ENCODE measurements around the gene HNRNPK. TPM values are rescaled to one million over a fixed set of nuclear protein-coding genes. Genes with fewer than 3 reads are reported as not detected.
A peak's percentile ranks its signal among the peaks of the same experiment; 100 is the strongest.

The HNRNPK gene
- total RNA-seq, 1 donor = 514 TPM

DNA sequence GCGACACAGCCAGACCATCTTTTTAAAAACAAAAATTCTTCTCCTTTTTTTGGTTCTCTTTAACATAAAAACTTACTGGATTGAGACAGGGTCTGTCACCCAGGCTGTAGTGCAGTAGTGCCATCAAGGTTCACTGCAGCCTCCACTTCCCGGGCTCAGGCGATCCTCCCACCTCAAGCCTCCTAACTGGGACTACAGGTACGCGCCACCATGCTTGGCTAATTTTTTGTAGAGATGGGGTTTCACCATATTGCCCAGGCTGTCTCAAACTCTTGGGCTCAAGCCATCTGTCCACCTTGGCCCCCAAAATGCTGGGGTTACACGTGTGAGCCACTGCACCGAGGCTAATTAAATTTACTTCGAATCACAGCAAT is 13.8 kb downstream of the HNRNPK start:
- H3K79me2 ChIP-seq (ENCODE audit: insufficient read depth, low read length) = peaks cover 5% of the 10 kb centered on the region
- no peak for DNase-seq (ENCODE audit: insufficient read length, low spot score, missing footprints)
- H2AFZ ChIP-seq (ENCODE audit: low read length) = no peak overlapping the region
- no peaks in the 10 kb centered on the region for H3K27me3 ChIP-seq (ENCODE audit: insufficient read depth, low read length)
- no peak overlapping the region for H3K4me3 ChIP-seq (ENCODE audit: insufficient read depth, low read length)
- H3K36me3 ChIP-seq (ENCODE audit: insufficient read depth, low read length) = peaks cover 51% of the 10 kb centered on the region
- no peaks in the 10 kb centered on the region for H3K9me3 ChIP-seq (ENCODE audit: low read depth, low read length)
- H3K4me2 ChIP-seq (ENCODE audit: insufficient read depth, low read length) = no peak overlapping the region
- peaks cover 31% of the 10 kb centered on the region for H4K20me1 ChIP-seq (ENCODE audit: insufficient read depth, low read length)
- TF ChIP-seq, protein P1, sequence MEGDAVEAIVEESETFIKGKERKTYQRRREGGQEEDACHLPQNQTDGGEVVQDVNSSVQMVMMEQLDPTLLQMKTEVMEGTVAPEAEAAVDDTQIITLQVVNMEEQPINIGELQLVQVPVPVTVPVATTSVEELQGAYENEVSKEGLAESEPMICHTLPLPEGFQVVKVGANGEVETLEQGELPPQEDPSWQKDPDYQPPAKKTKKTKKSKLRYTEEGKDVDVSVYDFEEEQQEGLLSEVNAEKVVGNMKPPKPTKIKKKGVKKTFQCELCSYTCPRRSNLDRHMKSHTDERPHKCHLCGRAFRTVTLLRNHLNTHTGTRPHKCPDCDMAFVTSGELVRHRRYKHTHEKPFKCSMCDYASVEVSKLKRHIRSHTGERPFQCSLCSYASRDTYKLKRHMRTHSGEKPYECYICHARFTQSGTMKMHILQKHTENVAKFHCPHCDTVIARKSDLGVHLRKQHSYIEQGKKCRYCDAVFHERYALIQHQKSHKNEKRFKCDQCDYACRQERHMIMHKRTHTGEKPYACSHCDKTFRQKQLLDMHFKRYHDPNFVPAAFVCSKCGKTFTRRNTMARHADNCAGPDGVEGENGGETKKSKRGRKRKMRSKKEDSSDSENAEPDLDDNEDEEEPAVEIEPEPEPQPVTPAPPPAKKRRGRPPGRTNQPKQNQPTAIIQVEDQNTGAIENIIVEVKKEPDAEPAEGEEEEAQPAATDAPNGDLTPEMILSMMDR (IDR thresholded peaks at IDR 0.05; ENCODE audit: extremely low read depth, low read depth, low read length) = no peak
- H3K27ac ChIP-seq (ENCODE audit: low read depth, low read length) = no peak overlapping the region
- peaks cover 4% of the 10 kb centered on the region for H3K4me1 ChIP-seq (ENCODE audit: insufficient read depth, low read length)

DNA sequence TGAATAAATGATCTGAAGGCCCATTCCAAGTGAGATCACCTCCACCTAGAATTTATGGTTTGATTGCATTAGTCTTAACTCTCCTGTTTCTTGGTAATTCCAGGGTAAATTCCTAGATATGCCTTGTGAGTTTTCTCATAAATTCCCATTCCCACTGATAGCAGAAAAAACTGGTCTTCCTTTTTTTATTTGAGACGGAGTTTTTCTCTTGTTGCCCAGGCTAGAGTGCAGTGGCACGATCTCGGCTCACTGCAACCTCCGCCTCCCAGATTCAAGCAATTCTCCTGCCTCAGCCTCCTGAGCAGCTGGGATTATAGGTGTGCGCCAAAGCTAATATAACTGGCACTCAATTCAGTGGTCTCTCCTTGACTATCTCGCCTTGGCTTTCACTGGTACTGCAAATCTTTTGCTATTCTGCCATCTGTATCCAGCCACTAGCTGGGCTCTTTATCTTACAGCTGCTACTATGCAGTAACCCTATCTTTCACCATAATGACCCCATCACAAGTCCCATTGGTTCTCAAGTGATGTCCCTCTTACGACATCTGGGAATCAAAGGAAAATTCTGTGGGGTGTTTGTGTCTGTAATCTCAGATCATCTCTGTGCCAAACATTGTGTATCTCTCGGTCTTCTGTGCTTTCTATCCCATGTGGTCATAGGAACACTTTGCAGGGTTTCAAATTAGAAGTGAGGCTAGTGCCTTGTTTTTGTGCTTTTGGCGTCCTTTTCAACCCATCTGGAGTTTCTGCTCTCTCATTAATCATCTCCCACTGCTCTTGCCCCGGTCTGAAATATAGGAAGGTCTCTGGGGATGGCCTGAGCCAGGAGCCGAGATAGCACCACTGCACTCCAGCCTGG is 14.4 kb downstream of the HNRNPK start:
- Histone ChIP-seq H3K4me2 (ENCODE audit: insufficient read depth, low read length) (no peak overlapping the region), H4K20me1 (ENCODE audit: insufficient read depth, low read length) (peaks cover 31% of the 10 kb centered on the region), H3K36me3 (ENCODE audit: insufficient read depth, low read length) (peaks cover 45% of the 10 kb centered on the region), H3K27ac (ENCODE audit: low read depth, low read length) (peak overlapping the region; percentile 19), H3K27me3 (ENCODE audit: insufficient read depth, low read length) (no peaks in the 10 kb centered on the region), H2AFZ (ENCODE audit: low read length) (no peak overlapping the region), H3K9me3 (ENCODE audit: low read depth, low read length) (no peaks in the 10 kb centered on the region), H3K79me2 (ENCODE audit: insufficient read depth, low read length) (peaks cover 5% of the 10 kb centered on the region), H3K4me3 (ENCODE audit: insufficient read depth, low read length) (no peak overlapping the region), H3K4me1 (ENCODE audit: insufficient read depth, low read length) (peaks cover 4% of the 10 kb centered on the region)
- peak; percentile 60 for DNase-seq (ENCODE audit: insufficient read length, low spot score, missing footprints)
- TF ChIP-seq, protein P1 (IDR thresholded peaks at IDR 0.05; ENCODE audit: extremely low read depth, low read depth, low read length) = no peak

DNA sequence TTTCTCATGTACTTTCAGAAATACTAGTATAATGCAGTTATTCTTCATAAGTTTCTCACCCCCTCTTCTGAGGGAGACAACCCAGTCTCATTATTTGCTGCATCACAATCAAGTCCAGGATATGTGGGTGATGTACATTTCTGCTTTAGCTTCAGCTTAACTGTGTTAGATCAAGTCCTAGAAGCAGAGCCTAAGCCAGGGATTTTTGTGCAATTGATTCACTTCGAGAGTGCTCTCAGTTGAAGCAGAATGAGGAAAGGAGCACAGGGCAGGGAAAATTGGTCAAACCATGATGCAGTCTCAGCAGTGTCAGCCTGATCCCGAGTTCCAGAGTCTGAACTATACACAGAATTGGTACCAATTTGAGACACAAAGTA is 15.1 kb downstream of the HNRNPK start:
- H3K9me3 ChIP-seq (ENCODE audit: low read depth, low read length) = no peaks in the 10 kb centered on the region
- H3K36me3 ChIP-seq (ENCODE audit: insufficient read depth, low read length) = peaks cover 39% of the 10 kb centered on the region
- no peak overlapping the region for H3K4me2 ChIP-seq (ENCODE audit: insufficient read depth, low read length)
- H2AFZ ChIP-seq (ENCODE audit: low read length) = no peak overlapping the region
- DNase-seq (ENCODE audit: insufficient read length, low spot score, missing footprints) = peak; percentile 64
- no peak overlapping the region for H3K4me3 ChIP-seq (ENCODE audit: insufficient read depth, low read length)
- H4K20me1 ChIP-seq (ENCODE audit: insufficient read depth, low read length) = peaks cover 25% of the 10 kb centered on the region
- H3K27ac ChIP-seq (ENCODE audit: low read depth, low read length) = peak overlapping the region; percentile 19
- H3K79me2 ChIP-seq (ENCODE audit: insufficient read depth, low read length) = peaks cover 5% of the 10 kb centered on the region
- H3K27me3 ChIP-seq (ENCODE audit: insufficient read depth, low read length) = no peaks in the 10 kb centered on the region
- TF ChIP-seq, protein P1 (IDR thresholded peaks at IDR 0.05; ENCODE audit: extremely low read depth, low read depth, low read length) = no peak
- peaks cover 4% of the 10 kb centered on the region for H3K4me1 ChIP-seq (ENCODE audit: insufficient read depth, low read length)

DNA sequence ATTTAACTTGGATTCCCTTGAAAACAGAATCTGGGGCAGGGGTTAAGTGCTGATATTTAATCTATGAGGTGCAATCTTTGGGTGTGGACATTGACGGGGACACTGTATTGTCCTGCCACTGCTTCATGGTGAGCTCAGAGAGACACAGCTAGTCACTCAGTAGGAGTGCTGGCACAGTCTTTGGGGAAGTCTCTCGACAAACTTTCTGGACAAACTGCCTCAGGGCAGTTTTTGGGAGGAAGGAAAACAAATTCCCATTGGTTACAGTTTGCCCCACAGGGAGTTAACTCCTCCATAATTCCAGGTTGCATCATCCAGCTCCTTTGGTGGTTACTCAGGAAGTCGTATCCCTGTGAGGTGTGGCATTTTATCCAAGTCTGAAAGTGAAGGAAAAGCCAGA is 17.9 kb downstream of the HNRNPK start:
- Histone ChIP-seq H3K9me3 (ENCODE audit: low read depth, low read length) (no peaks in the 10 kb centered on the region), H3K79me2 (ENCODE audit: insufficient read depth, low read length) (no peaks in the 10 kb centered on the region), H3K4me2 (ENCODE audit: insufficient read depth, low read length) (no peak overlapping the region), H3K36me3 (ENCODE audit: insufficient read depth, low read length) (peaks cover 13% of the 10 kb centered on the region), H3K4me3 (ENCODE audit: insufficient read depth, low read length) (no peak overlapping the region), H4K20me1 (ENCODE audit: insufficient read depth, low read length) (peaks cover 13% of the 10 kb centered on the region), H3K27me3 (ENCODE audit: insufficient read depth, low read length) (no peaks in the 10 kb centered on the region), H3K4me1 (ENCODE audit: insufficient read depth, low read length) (peaks cover 7% of the 10 kb centered on the region), H3K27ac (ENCODE audit: low read depth, low read length) (no peak overlapping the region), H2AFZ (ENCODE audit: low read length) (no peak overlapping the region)
- DNase-seq (ENCODE audit: insufficient read length, low spot score, missing footprints) = no peak
- TF ChIP-seq, protein P1 (IDR thresholded peaks at IDR 0.05; ENCODE audit: extremely low read depth, low read depth, low read length) = no peak

Data from osteoblast (primary cell).